Skeletal muscle cell (primary cell): ENCODE measurements around the gene SULT1A2.
"Not testable (repeated sequence)": the region's sequence is repeated elsewhere in the genome, so short reads cannot be mapped to it uniquely, and the experiment has no call there.

Experiments used
- DNase-seq: peaks from one replicate; pipeline ENCODE4 v3.0.0-alpha.2; 2010; ENCODE audit warnings: low read depth
- H3K4me3 ChIP-seq: 2 replicates; pipeline ENCODE4 v1.5.1; 2011; ENCODE audit warnings: low read depth, mild to moderate bottlenecking, control low read depth, low read length, moderate library complexity

The SULT1A2 gene

DNA sequence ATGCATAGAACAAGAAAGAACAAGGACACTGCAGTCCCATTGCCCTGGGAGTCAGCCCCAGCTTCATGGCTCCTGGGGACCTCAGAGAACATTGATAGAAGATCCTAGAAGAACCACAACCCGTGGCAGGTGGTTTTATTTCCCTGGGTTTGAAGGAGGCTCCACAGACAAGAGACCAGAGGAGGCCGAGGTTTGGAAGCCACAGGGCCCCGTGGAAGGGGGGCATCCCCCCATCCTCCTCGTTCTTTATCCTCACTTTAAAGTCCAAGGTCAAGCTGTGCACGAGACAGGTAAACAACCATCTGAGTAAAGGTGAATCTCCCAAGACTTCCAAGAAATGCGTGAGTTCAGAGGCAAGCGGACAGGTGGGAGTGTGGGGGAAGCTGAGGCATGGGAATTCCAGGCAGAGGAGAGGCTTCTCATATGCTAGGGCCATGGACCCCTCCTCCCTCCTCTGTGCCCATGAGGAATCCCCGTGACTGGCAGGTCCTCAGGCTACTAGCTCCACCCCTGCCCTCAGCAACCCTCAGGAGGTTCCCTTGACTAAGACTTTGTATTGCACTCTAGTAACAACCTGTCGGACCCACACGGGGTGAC, 13.8 kb upstream of the SULT1A2 start:
- no peak overlapping the region for H3K4me3 ChIP-seq
- no peak for DNase-seq

DNA sequence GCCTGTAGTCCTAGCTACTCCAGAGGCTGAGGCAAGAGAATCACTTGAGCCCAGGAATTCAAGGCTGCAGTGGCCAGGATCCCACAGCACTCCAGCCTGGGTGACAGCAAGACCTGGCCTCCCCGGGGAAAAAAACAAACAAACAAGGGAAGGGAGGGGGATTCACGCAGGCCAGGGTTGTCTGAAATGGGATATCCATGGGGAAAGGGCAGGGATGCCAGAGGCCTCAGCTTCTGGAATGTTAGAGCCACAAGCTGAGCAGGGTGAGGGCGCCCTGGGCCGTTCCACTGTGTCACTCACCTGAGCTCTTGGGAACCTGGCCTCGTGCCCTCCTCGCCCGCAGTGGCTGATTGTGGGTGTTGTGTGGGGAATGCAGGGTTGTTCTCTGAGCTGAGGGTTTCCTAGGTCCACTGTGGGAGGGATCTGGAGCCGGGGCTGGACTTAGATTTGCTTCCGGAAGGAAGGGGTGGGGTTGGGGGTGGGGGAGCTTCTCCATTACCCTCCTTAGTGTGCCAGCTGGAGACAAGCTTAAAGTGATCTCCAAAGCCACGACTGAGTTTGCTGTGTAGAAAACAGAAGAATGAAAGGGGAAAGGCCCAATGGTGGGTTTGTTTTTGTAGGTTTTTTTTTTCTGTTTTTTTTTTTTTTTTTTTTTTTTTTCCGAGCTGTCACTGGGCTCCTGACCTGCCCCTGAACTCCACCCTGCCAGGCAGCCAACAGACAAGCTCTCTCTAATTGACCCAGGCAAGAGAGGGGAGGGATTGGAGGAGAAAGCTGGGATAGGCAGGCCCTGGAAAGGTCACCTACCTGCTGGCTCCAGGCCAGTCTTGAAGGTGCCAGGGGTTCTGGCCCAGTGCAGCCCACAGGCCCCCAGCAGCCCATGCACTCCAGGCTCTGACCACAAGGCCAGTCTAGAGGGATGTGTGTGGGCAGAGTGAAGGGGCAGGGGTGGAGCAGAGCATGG, 13.1 kb upstream of the SULT1A2 start, which contains the start of gene SULT1A1:
Gene SULT1A1, minus strand, starts transcription at position 414 of the 964 bp plus-strand sequence. CDS start 1,189 bp downstream, outside the sequence.
- DNase-seq: no peak
- no peak within 1 kb of the TSS for H3K4me3 ChIP-seq

DNA sequence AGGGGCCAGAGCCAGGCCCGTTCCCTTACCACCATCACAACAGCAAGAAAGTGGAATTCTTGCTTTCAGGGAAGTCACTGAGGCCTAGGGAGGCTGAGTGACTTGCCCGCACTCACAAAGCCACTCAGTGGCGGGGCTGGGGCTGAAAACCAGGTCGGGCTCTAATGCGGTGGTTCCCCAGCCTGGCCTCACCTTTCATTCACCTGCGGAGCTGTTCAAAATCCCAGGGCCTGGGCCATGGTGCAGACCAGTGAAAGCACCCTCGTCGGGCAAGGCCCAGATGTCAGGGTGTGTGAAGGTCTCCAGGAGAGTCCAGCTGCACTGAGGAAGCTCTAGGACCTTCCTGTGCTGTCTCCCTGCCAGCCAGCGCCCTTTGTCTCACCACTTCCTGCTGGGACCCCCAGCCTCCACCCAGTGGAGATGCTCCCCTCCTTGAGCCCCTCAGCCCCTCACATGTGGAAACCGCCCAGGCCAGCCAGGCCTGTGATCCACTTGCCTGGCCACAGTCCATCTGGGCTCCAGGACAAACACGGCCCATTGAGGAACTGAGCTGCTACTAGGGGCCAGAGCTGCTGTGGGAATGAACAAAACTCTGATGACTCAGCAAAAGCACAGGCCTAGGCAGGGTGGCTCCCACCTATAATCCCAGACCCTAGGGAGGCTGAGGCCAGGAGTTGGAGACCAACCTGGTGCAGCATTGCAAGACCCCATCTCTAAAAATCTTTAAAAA, 12.2 kb upstream of the SULT1A2 start:
- H3K4me3 ChIP-seq, DNase-seq: not testable (repeated sequence)

GRCh38 chr16:28608496-28608808, 11.6 kb upstream of the SULT1A2 start:
- not testable (repeated sequence) for DNase-seq

DNA sequence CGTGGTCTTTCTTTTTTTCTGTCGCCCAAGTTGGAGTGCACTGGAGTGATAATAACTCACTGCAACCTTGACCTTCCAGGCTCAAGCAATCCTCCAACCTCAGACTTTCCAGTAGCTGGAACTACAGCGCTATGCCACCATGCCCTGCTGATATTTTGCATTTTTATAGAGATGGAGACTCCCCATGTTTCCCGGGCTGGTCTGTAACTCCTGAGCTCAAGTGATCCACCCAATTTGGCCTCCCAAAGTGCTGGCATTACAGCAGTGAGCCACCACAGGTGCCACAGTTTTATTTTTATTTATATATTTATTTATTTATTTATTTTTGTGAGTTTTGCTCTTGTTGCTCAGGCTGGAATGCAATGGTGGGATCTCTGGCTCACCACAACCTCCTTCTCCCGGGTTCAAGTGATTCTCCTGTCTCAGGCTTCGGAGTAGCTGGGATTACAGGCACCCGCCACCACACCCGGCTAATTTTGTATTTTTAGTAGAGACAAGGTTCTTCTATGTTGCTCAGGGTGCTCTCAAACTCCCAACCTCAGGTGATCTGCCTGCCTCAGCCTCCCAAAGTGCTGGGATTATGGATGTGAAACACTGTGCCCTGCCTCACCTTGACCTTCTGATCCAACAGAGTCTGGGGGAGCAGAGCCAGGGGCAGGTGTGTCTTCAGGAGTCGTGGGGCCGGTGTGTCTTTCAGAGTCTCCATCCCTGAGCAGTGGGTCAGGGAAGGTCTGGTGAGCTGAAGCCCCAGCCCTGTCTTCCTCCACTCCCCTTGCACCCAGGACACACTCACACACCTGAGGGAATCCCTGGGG, 11.0 kb upstream of the SULT1A2 start:
- not testable (repeated sequence) for H3K4me3 ChIP-seq, DNase-seq

More at GRCh38 chr16:28608496-28608808, 11.6 kb upstream of the SULT1A2 start:
- not testable (repeated sequence) for H3K4me3 ChIP-seq

DNA sequence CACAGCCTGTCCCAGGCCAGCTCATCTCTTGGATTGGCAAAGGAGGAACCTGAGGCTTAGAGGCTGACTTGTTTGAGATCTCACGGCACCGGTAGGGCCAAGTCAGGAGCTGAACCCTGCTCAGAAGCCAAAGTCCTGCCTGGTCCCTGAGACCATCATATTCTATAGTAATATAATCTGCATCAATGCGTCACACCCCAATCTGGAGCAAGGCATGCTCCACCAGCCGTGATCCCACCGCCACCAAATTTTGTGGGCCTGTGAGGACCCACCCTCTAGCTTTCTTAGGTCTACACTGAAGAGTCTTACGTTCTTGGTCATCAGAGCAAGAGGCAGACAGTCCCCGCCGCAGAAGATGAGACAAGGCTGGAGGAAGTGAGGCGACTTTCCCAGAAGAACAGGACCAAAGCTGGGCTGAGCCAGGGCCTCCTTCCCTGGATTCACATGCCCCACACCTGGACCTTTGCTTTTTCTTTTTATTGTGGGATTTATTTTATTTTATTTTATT, 10.3 kb upstream of the SULT1A2 start:
- H3K4me3 ChIP-seq: no peak overlapping the region
- no peak for DNase-seq

- no peak for DNase-seq
- H3K4me3 ChIP-seq: no peak overlapping the region
Observed at GRCh38 chr16:28606291-28607115, 9.7 kb upstream of the SULT1A2 start.

- DNase-seq: no peak
- H3K4me3 ChIP-seq: no peak overlapping the region
Observed at GRCh38 chr16:28604186-28604565, 7.3 kb upstream of the SULT1A2 start.

GRCh38 chr16:28603381-28604185, 6.7 kb upstream of the SULT1A2 start:
- H3K4me3 ChIP-seq: no peak overlapping the region
- DNase-seq: no peak

- H3K4me3 ChIP-seq: no peak overlapping the region
Observed at GRCh38 chr16:28602529-28602928, 5.7 kb upstream of the SULT1A2 start.

GRCh38 chr16:28602062-28602461, 5.2 kb upstream of the SULT1A2 start:
- not testable (repeated sequence) for DNase-seq

More at GRCh38 chr16:28602529-28602928, 5.7 kb upstream of the SULT1A2 start:
- DNase-seq: no peak

GRCh38 chr16:28601589-28601988, 4.7 kb upstream of the SULT1A2 start:
- not testable (repeated sequence) for H3K4me3 ChIP-seq, DNase-seq

More at GRCh38 chr16:28602062-28602461, 5.2 kb upstream of the SULT1A2 start:
- H3K4me3 ChIP-seq: not testable (repeated sequence)

GRCh38 chr16:28600965-28601364, 4.1 kb upstream of the SULT1A2 start:
- not testable (repeated sequence) for H3K4me3 ChIP-seq, DNase-seq

DNA sequence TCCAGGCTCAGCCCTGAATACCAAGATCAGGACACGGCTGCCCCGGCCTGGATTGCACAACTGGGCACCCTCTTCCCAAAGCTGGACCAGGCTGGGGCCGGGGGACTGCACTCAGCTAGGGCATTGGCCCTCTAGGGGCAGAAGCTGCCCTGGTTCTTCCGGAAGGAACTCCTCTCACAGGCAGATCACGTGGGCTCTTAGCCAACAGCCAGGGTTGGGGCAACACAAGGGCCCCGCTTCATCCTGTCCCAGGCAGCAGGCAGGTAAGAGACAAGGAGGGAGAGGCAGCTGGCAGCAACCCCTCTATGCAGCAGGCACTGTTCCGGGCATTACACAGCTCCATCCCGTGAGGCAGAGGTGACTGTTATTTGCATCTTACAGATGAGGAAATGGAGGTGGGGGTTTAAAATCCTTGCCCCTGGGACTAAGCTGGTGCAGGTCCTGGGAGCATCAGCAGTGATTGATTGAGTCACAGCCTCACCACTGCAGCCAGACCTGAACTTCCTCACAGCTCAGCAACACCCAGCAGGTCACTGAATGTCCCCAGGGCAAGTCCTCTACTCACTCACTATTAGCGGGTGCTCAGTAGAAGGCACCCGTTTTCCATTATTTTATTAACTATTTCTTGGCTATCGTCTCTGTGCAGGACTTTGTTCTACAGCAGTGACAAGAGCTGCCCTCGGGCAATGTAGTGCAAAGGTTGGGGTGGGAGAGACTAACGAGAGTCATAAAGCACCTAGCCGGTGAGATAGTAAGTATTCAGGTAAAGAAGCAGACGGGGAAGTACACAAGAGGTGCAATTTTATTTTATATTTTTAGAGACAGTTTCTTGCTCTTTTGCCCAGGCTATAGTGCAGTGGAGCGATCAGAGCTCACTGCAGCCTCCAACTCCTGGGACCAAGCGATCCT, 2.8 kb upstream of the SULT1A2 start:
- not testable (repeated sequence) for DNase-seq, H3K4me3 ChIP-seq

- DNase-seq: no peak
- no peak overlapping the region for H3K4me3 ChIP-seq
Observed at GRCh38 chr16:28597692-28598261, 927 bp upstream of the SULT1A2 start.

GRCh38 chr16:28596115-28596630, 677 bp downstream of the SULT1A2 start:
- H3K4me3 ChIP-seq: no peak overlapping the region
- DNase-seq: no peak
